COR-L47 (cell line): ENCODE measurements around the gene UCK2.
"Not testable (repeated sequence)": the region's sequence is repeated elsewhere in the genome, so short reads cannot be mapped to it uniquely, and the experiment has no call there.

ENCODE experiments used
- DNase-seq: peaks from one replicate; lab custom pipeline; 2025; lab: John Stamatoyannopoulos, UW

UCK2 gene

GRCh38 chr1:165827268-165828102 lies at the start of gene UCK2:
Gene UCK2, plus strand, starts transcription at chr1:165827614. Its CDS starts 220 bp downstream, at chr1:165827834.
- DNase-seq, result peak; percentile 85

- not testable (repeated sequence) for DNase-seq
Observed at GRCh38 chr1:165778197-165778596, 49.2 kb upstream of the UCK2 start.

- not testable (repeated sequence) for DNase-seq
Observed at GRCh38 chr1:165783519-165783918, 43.9 kb upstream of the UCK2 start.

- DNase-seq, result no peak
Observed at GRCh38 chr1:165787741-165788140, 39.7 kb upstream of the UCK2 start.

GRCh38 chr1:165793951-165794350 lies 33.5 kb upstream of the UCK2 start:
- DNase-seq, result no peak

GRCh38 chr1:165795894-165796293 lies 31.5 kb upstream of the UCK2 start:
- no peak for DNase-seq

GRCh38 chr1:165799387-165799786 lies 28.0 kb upstream of the UCK2 start:
- DNase-seq, result no peak

GRCh38 chr1:165804513-165804912 lies 22.9 kb upstream of the UCK2 start:
- DNase-seq, result not testable (repeated sequence)

- DNase-seq, result no peak
Observed at GRCh38 chr1:165807613-165808012, 19.8 kb upstream of the UCK2 start.

GRCh38 chr1:165815725-165816124 lies 11.7 kb upstream of the UCK2 start:
- no peak for DNase-seq

GRCh38 chr1:165816157-165816556 lies 11.3 kb upstream of the UCK2 start:
- no peak for DNase-seq

GRCh38 chr1:165816826-165817497 lies 10.5 kb upstream of the UCK2 start:
- DNase-seq, result no peak

- no peak for DNase-seq
Observed at GRCh38 chr1:165823552-165824268, 3.7 kb upstream of the UCK2 start.

- DNase-seq, result no peak
Observed at GRCh38 chr1:165824269-165824643, 3.2 kb upstream of the UCK2 start.

GRCh38 chr1:165826565-165827267 lies 698 bp upstream of the UCK2 start:
- no peak for DNase-seq

GRCh38 chr1:165828103-165828668 lies 772 bp downstream of the UCK2 start:
- DNase-seq, result peak; percentile 54

- DNase-seq, result peak; percentile 86
Observed at GRCh38 chr1:165828669-165829329, 1.4 kb downstream of the UCK2 start.

GRCh38 chr1:165829888-165830287 lies 2.5 kb downstream of the UCK2 start:
- no peak for DNase-seq

- no peak for DNase-seq
Observed at GRCh38 chr1:165831146-165831545, 3.7 kb downstream of the UCK2 start.

- DNase-seq, result no peak
Observed at GRCh38 chr1:165832902-165833301, 5.5 kb downstream of the UCK2 start.

GRCh38 chr1:165833358-165833757 lies 5.9 kb downstream of the UCK2 start:
- no peak for DNase-seq
